Measurements from ENCODE around the gene PRODH2. TPM values are rescaled to one million over a fixed set of nuclear protein-coding genes. Genes with fewer than 3 reads are reported as not detected.

Gene PRODH2
- total RNA-seq, 2 experiments from 2014 or later: not detected

DNA sequence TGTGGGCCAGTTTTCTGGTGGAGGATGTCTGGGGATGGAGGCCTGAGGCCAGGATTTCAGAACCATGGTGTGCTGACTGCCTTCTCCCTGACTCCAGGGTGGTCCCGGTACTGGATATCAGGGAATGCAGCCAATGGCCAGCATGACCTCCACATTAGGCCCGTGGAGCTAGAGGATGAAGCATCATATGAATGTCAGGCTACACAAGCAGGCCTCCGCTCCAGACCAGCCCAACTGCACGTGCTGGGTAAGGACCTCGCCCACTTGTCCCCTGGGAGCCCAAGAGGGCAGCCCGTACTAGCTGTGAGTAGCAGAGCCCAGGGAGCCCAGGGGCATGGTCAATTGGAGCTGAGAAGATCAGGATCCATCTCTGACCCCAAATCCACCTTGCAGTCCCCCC lies 45.7 kb upstream of the PRODH2 start:
- Histone ChIP-seq H3K4me3 (ENCODE audit: low read length) (no peak overlapping the region), H3K36me3 (ENCODE audit: insufficient read depth, low read length) (no peaks in the 10 kb centered on the region), H3K27ac (ENCODE audit: low read depth in 1 of 2, low read length in 2 of 2) (no peak overlapping the region), H3K4me1 (ENCODE audit: insufficient read depth, low read length) (peaks cover 24% of the 10 kb centered on the region), H3K9me3 (ENCODE audit: control insufficient read depth in 1 of 2, insufficient read depth in 1 of 2, low read length in 2 of 2) (peaks cover 0 to 32% of the 10 kb centered on the region in 2 experiments), H3K27me3 (ENCODE audit: control insufficient read depth in 1 of 2, insufficient read depth in 2 of 2, low read length in 2 of 2) (peaks cover 58 to 63% of the 10 kb centered on the region in 2 experiments)
- ATAC-seq (ENCODE audit: poor library complexity) (no peak), DNase-seq (no peak)
- H3K27me3 Mint-ChIP-seq: peaks cover 79% of the 10 kb centered on the region
- POLR2A ChIA-PET: no interaction called here
- no peaks in the 10 kb centered on the region for H3K36me3 Mint-ChIP-seq (ENCODE audit: low read depth)
- TF ChIP-seq, protein P1, sequence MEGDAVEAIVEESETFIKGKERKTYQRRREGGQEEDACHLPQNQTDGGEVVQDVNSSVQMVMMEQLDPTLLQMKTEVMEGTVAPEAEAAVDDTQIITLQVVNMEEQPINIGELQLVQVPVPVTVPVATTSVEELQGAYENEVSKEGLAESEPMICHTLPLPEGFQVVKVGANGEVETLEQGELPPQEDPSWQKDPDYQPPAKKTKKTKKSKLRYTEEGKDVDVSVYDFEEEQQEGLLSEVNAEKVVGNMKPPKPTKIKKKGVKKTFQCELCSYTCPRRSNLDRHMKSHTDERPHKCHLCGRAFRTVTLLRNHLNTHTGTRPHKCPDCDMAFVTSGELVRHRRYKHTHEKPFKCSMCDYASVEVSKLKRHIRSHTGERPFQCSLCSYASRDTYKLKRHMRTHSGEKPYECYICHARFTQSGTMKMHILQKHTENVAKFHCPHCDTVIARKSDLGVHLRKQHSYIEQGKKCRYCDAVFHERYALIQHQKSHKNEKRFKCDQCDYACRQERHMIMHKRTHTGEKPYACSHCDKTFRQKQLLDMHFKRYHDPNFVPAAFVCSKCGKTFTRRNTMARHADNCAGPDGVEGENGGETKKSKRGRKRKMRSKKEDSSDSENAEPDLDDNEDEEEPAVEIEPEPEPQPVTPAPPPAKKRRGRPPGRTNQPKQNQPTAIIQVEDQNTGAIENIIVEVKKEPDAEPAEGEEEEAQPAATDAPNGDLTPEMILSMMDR (IDR thresholded peaks at IDR 0.05): no peak
- peaks cover 5% of the 10 kb centered on the region for H3K4me1 Mint-ChIP-seq (ENCODE audit: low read depth)
- H3K27ac Mint-ChIP-seq: no peak overlapping the region
- CTCF ChIA-PET: no interaction called here
- peak overlapping the region; percentile 1 for H3K4me3 Mint-ChIP-seq
- H3K9me3 Mint-ChIP-seq: no peaks in the 10 kb centered on the region
- intact Hi-C loops (cut with DNase I, micrococcal nuclease): no loop called here

GRCh38 chr19:35856546-35857149 lies 44.0 kb upstream of the PRODH2 start, which contains the start of gene KIRREL2:
Gene KIRREL2 (plus strand): TSS chr19:35856911. CDS start chr19:35857120, 209 bp downstream.
- peaks cover 0 to 29% of the 10 kb centered on the region in 2 experiments for H3K9me3 ChIP-seq (ENCODE audit: control insufficient read depth in 1 of 2, insufficient read depth in 1 of 2, low read length in 2 of 2)
- Mint-ChIP-seq H3K4me3 (peak within 1 kb of the TSS; percentile 80), H3K27ac (no peak within 1 kb of the TSS), H3K36me3 (ENCODE audit: low read depth) (no peaks in the 10 kb centered on the region), H3K4me1 (ENCODE audit: low read depth) (peaks cover 5% of the 10 kb centered on the region), H3K27me3 (peaks cover 83% of the 10 kb centered on the region), H3K9me3 (no peaks in the 10 kb centered on the region)
- H3K27ac ChIP-seq (ENCODE audit: low read depth in 1 of 2, low read length in 2 of 2): no peak within 1 kb of the TSS
- no peaks in the 10 kb centered on the region for H3K36me3 ChIP-seq (ENCODE audit: insufficient read depth, low read length)
- H3K4me3 ChIP-seq (ENCODE audit: low read length): peak within 1 kb of the TSS; percentile 62
- ChIA-PET CTCF (interaction anchor here (0.8 kb wide), 1 partner anchor 102 kb away, joined by 4 read pairs; no protein-coding TSS in a partner anchor), POLR2A (interaction anchor here (0.6 kb wide), 1 partner anchor 321 kb away, joined by 3 read pairs; no protein-coding TSS in a partner anchor)
- intact Hi-C loops (cut with DNase I, micrococcal nuclease): no loop called here
- DNase-seq (peak in 6 of 14 experiments; percentile 9 to 45 (median 30)), ATAC-seq (ENCODE audit: poor library complexity) (peak; percentile 44)
- H3K4me1 ChIP-seq (ENCODE audit: insufficient read depth, low read length): peaks cover 24% of the 10 kb centered on the region
- H3K27me3 ChIP-seq (ENCODE audit: control insufficient read depth in 1 of 2, insufficient read depth in 2 of 2, low read length in 2 of 2): peaks cover 51 to 54% of the 10 kb centered on the region in 2 experiments
- TF ChIP-seq, protein P1 (IDR thresholded peaks at IDR 0.05): no peak

GRCh38 chr19:35853038-35853756 lies 40.6 kb upstream of the PRODH2 start:
- H3K27me3 Mint-ChIP-seq: peaks cover 76% of the 10 kb centered on the region
- intact Hi-C loops (cut with DNase I, micrococcal nuclease): no loop called here
- ChIA-PET POLR2A (no interaction called here), CTCF (no interaction called here)
- ATAC-seq (ENCODE audit: poor library complexity) (no peak), DNase-seq (no peak)
- Histone ChIP-seq H3K9me3 (ENCODE audit: control insufficient read depth in 1 of 2, insufficient read depth in 1 of 2, low read length in 2 of 2) (peaks cover 0 to 11% of the 10 kb centered on the region in 2 experiments), H3K27me3 (ENCODE audit: control insufficient read depth in 1 of 2, insufficient read depth in 2 of 2, low read length in 2 of 2) (peaks cover 34 to 57% of the 10 kb centered on the region in 2 experiments), H3K36me3 (ENCODE audit: insufficient read depth, low read length) (no peaks in the 10 kb centered on the region), H3K27ac (ENCODE audit: low read depth in 1 of 2, low read length in 2 of 2) (no peak overlapping the region), H3K4me3 (ENCODE audit: low read length) (no peak overlapping the region), H3K4me1 (ENCODE audit: insufficient read depth, low read length) (peaks cover 16% of the 10 kb centered on the region)
- no peak overlapping the region for H3K4me3 Mint-ChIP-seq
- H3K9me3 Mint-ChIP-seq: no peaks in the 10 kb centered on the region
- H3K27ac Mint-ChIP-seq: no peak overlapping the region
- TF ChIP-seq, protein P1 (IDR thresholded peaks at IDR 0.05): no peak
- no peaks in the 10 kb centered on the region for H3K36me3 Mint-ChIP-seq (ENCODE audit: low read depth)
- H3K4me1 Mint-ChIP-seq (ENCODE audit: low read depth): peaks cover 5% of the 10 kb centered on the region
